ENCODE measurements around the gene OLFML3. TPM values are rescaled to one million over a fixed set of nuclear protein-coding genes. Genes with fewer than 3 reads are reported as not detected.

Gene OLFML3
- total RNA-seq, 1 donor = 135 TPM

DNA sequence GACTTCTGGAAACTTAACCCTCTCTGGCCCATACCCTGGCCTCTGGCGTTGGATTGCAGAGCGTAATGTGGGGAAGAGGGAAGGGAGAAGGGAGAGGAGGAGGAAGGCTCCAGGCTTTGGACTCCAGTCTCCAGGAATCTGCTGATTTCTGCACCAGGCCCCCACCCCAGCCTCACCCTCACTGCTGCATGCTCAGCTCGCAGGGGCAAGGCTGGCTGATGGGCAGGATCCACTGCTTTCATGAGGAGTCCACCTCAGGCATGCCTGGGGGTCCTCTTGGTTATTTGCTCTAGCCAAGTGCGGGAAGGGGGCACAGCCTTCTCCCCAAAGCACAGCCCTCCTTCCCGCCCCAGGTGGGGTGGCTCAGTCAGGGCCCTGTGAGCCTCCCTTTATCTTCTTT, 3.7 kb downstream of the OLFML3 start:
- no peak for TF ChIP-seq CTCF (IDR thresholded peaks at IDR 0.05; ENCODE audit: insufficient read depth, low read length)
- DNase-seq (ENCODE audit: low read depth) = no peak
- peak overlapping the region; percentile 64 for H3K4me3 ChIP-seq (ENCODE audit: low read depth, low read length)

GRCh38 chr1:113983391-113983790, 4.1 kb downstream of the OLFML3 start:
- H3K4me3 ChIP-seq (ENCODE audit: low read depth, low read length) = peak overlapping the region; percentile 64
- no peak for TF ChIP-seq CTCF (IDR thresholded peaks at IDR 0.05; ENCODE audit: insufficient read depth, low read length)
- DNase-seq (ENCODE audit: low read depth) = no peak

DNA sequence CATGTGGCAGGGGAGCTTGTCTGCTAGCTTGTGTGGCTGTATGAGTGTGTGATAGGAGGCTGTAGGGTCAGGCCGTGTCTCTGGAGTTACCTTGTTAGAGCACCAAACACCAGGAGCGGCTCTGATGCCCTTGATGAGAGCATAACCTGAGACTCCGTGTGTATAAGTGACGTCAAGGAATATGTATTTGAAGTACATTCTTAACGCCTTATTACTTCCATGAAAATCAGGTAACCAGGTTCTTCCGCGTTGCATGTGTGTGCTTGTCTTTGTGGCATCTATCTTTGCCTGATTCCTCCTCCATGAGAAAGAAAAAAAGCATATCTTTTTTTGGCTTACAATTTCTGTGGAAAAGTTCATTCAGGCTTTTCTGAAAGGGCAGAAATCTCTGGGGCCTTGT, 4.6 kb downstream of the OLFML3 start:
- DNase-seq (ENCODE audit: low read depth) = no peak
- TF ChIP-seq CTCF (IDR thresholded peaks at IDR 0.05; ENCODE audit: insufficient read depth, low read length) = no peak
- H3K4me3 ChIP-seq (ENCODE audit: low read depth, low read length) = peak overlapping the region; percentile 64

DNA sequence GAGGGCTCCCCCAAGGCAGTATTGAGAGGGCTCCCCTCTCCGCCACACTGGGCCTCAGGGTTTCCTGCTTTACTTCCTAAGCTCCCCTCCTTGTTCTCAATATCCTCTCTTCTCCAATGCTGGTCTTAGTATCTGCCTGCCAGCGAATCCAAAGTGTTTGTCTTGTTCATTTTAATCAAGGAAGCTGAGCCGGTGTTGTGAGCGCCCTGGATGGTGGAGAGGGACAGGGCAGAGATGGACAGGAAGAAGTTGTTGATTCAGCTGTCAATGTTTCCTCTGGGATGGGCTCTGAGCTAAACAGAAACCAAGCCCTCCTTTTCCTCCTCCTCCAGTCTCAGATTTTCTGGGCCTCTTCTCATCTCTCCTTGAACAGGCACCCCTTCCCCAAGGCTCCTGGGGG, 5.4 kb downstream of the OLFML3 start:
- DNase-seq (ENCODE audit: low read depth) = no peak
- TF ChIP-seq CTCF (IDR thresholded peaks at IDR 0.05; ENCODE audit: insufficient read depth, low read length) = no peak
- H3K4me3 ChIP-seq (ENCODE audit: low read depth, low read length) = no peak overlapping the region

DNA sequence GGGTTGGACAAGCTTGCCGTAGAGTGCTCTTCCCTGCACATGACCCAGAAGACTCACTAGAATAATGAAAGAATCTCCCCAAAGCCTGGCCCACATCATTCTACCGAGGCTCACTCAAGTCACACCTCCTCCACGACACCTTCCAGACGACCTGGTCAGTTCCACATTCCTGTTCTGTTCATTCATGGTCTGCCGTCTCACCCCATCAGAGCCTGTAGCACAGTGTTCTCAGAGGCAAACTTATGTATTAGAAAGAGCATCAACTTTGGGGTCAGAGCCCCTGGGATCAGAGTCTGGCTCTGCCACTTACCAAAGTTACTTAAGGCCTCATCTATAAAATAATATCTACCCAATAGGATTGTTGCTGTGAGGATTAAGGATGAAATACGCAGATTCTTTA, 7.5 kb downstream of the OLFML3 start:
- TF ChIP-seq CTCF (IDR thresholded peaks at IDR 0.05; ENCODE audit: insufficient read depth, low read length) = no peak
- DNase-seq (ENCODE audit: low read depth) = no peak

GRCh38 chr1:113987259-113987658, 8.0 kb downstream of the OLFML3 start:
- no peak overlapping the region for H3K4me3 ChIP-seq (ENCODE audit: low read depth, low read length)
- TF ChIP-seq CTCF (IDR thresholded peaks at IDR 0.05; ENCODE audit: insufficient read depth, low read length) = no peak
- no peak for DNase-seq (ENCODE audit: low read depth)

More for the DNA sequence above, 7.5 kb downstream of the OLFML3 start:
- H3K4me3 ChIP-seq (ENCODE audit: low read depth, low read length) = no peak overlapping the region

DNA sequence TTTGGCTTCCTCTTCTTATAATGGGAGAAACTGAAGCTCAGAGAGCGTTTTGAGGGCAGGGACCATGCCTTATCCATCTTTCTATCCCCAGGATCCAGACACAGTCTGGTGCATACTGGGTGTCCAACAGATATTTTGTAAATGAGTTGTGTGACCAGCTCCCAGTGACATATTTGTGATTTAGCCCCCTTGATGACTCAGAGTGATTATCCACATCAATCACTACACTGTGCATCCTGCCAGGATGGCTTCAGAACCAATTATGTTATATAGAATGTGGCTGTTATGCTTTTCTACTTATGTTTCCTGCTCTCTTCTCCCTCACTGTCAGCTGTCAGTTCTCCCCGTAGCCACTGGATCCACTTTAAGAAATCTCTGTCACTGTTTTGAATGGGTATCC, 11.3 kb downstream of the OLFML3 start:
- no peak overlapping the region for H3K4me3 ChIP-seq (ENCODE audit: low read depth, low read length)
- TF ChIP-seq CTCF (IDR thresholded peaks at IDR 0.05; ENCODE audit: insufficient read depth, low read length) = no peak
- no peak for DNase-seq (ENCODE audit: low read depth)

Measured in fibroblast of the aortic adventitia (primary cell).